Thyroid gland (tissue), 4 donors: ENCODE data around the gene MTCH2.

ENCODE experiments used
- POLR2A ChIP-seq, 2 donors: fragments of 450-650 bp; IDR thresholded peaks; one replicate each; pipeline ENCODE4 v1.6.1; 2017; ENCODE audit warnings: antibody characterized with exemption in 2 of 2, mild to moderate bottlenecking in 2 of 2, moderate library complexity in 1 of 2
- TF ChIP-seq, protein P1 (sequence below), 6 experiments: fragments of 200-600 bp in 3 of 6; fragments of 450-650 bp in 3 of 6; sonication (generic) in 3 of 6; IDR thresholded peaks; one replicate each; pipeline ENCODE4 v1.5.1; 2016 to 2019; ENCODE audit warnings: antibody characterized with exemption in 6 of 6, mild to moderate bottlenecking in 2 of 6, inconsistent platforms in 1 of 6, moderate library complexity in 1 of 6

DNA sequence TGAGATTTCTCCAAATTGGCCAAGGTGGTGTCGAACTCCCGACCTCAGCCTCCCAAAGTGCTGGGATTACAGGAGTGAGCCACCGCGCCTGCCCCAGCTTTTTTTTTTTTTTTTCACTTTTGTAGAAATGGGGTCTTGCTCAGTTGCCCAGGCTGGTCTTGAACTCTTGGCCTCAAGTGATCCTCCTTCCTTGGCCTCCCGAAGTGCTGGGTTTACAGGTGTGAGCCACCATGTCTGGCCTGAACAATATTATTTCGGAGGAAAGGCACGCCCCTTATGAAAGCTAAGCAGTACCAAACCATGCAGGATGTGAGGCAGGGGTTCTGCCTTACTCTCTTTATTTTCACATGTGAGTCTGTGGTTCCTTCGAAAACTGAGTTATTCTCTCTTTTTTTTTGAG, 16.1 kb downstream of the MTCH2 start:
- TF ChIP-seq, protein P1, sequence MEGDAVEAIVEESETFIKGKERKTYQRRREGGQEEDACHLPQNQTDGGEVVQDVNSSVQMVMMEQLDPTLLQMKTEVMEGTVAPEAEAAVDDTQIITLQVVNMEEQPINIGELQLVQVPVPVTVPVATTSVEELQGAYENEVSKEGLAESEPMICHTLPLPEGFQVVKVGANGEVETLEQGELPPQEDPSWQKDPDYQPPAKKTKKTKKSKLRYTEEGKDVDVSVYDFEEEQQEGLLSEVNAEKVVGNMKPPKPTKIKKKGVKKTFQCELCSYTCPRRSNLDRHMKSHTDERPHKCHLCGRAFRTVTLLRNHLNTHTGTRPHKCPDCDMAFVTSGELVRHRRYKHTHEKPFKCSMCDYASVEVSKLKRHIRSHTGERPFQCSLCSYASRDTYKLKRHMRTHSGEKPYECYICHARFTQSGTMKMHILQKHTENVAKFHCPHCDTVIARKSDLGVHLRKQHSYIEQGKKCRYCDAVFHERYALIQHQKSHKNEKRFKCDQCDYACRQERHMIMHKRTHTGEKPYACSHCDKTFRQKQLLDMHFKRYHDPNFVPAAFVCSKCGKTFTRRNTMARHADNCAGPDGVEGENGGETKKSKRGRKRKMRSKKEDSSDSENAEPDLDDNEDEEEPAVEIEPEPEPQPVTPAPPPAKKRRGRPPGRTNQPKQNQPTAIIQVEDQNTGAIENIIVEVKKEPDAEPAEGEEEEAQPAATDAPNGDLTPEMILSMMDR (IDR thresholded peaks at IDR 0.05) = no peak
- TF ChIP-seq POLR2A (IDR thresholded peaks at IDR 0.05) = no peak
